Nephron progenitor cell (in vitro differentiated cells): Measurements from ENCODE around the gene MAP3K7CL.
"Not testable (repeated sequence)": the region's sequence is repeated elsewhere in the genome, so short reads cannot be mapped to it uniquely, and the experiment has no call there.

Experiments used
- DNase-seq: peaks from one replicate; pipeline ENCODE4 v3.0.0; 2021
- H3K27ac Mint-ChIP-seq: 2 replicates; pipeline ENCODE4 v1.8.0; 2021; ENCODE audit warnings: mild to moderate bottlenecking, moderate library complexity, mixed read lengths
- H3K27me3 Mint-ChIP-seq: 2 replicates; pipeline ENCODE4 v1.8.0; 2021; ENCODE audit warnings: mild to moderate bottlenecking, low read depth, mixed read lengths; ENCODE audit not compliant: poor library complexity
- H3K36me3 Mint-ChIP-seq: 2 replicates; pipeline ENCODE4 v1.8.0; 2021; ENCODE audit warnings: low read depth, mixed read lengths
- H3K4me1 Mint-ChIP-seq: 2 replicates; pipeline ENCODE4 v1.8.0; 2021; ENCODE audit warnings: mixed read lengths
- H3K4me3 Mint-ChIP-seq: 2 replicates; pipeline ENCODE4 v1.8.0; 2021; ENCODE audit warnings: mild to moderate bottlenecking, moderate library complexity, mixed read lengths
- H3K9me3 Mint-ChIP-seq: 2 replicates; pipeline ENCODE4 v1.8.0; 2021; ENCODE audit warnings: mild to moderate bottlenecking, moderate library complexity, mixed read lengths
- CTCF ChIP-seq: fragments of 200-600 bp; sonication (generic); IDR thresholded peaks from 2 replicates; pipeline ENCODE4 v1.5.0; 2021; ENCODE audit warnings: antibody characterized with exemption

The MAP3K7CL gene

DNA sequence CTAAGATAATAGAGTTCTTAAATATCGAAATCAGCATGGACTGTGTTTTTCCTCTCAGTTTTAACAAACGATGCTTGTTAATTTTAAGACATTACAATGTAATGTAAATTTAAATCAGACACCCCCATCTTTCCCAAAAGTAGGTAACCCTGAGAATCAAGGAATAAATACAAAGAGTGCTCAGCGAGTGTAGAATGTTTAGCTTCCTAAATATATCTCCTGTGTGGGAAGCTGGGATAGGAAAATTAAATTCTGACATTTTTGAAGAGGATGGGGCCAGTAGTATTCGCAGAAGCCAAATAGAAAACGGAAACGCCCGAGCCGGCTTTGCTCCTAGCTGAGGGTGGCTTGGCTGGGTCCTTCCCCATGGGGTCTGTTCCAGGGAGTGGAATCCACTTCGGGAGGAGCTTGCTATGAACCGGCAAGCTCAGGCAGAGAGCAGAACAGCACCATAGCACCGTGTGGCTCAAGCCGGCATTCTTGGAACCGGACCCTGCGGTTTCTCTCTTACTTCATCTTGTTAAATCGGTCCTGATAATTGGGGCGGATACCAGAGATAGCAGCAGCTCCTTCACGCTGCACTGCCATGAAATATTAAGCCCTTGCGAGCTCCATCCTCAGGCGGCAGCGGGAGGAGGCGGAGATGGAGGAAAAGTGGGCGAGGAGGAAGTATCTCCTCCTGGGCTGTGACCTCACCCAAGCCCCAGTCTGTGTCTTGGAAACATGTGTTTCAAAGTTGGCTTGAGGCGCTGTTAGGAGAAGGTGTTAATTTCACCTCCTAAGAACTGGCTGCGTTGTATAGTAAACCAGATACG lies 24.9 kb downstream of the MAP3K7CL start:
- no peak for TF ChIP-seq CTCF
- H3K9me3 Mint-ChIP-seq, result no peaks in the 10 kb centered on the region
- H3K4me3 Mint-ChIP-seq, result peak overlapping the region; percentile 73

GRCh38 chr21:29155933-29156260 lies 25.5 kb downstream of the MAP3K7CL start:
- no peak for DNase-seq
- Mint-ChIP-seq H3K27ac (no peak overlapping the region), H3K9me3 (no peaks in the 10 kb centered on the region), H3K4me3 (peak overlapping the region; percentile 73), H3K27me3 (peaks cover 28% of the 10 kb centered on the region), H3K36me3 (no peaks in the 10 kb centered on the region), H3K4me1 (no peaks in the 10 kb centered on the region)
- no peak for TF ChIP-seq CTCF

More for the DNA sequence above, 24.9 kb downstream of the MAP3K7CL start:
- H3K27me3 Mint-ChIP-seq, result peaks cover 28% of the 10 kb centered on the region
- peak; percentile 16 for DNase-seq
- H3K27ac Mint-ChIP-seq, result no peak overlapping the region
- no peaks in the 10 kb centered on the region for H3K4me1 Mint-ChIP-seq
- H3K36me3 Mint-ChIP-seq, result no peaks in the 10 kb centered on the region

GRCh38 chr21:29157080-29157479 lies 26.6 kb downstream of the MAP3K7CL start:
- no peak for DNase-seq
- no peak overlapping the region for H3K4me3 Mint-ChIP-seq
- peaks cover 25% of the 10 kb centered on the region for H3K27me3 Mint-ChIP-seq
- H3K36me3 Mint-ChIP-seq, result no peaks in the 10 kb centered on the region
- no peaks in the 10 kb centered on the region for H3K4me1 Mint-ChIP-seq
- H3K9me3 Mint-ChIP-seq, result no peaks in the 10 kb centered on the region
- H3K27ac Mint-ChIP-seq, result no peak overlapping the region
- TF ChIP-seq CTCF, result no peak

DNA sequence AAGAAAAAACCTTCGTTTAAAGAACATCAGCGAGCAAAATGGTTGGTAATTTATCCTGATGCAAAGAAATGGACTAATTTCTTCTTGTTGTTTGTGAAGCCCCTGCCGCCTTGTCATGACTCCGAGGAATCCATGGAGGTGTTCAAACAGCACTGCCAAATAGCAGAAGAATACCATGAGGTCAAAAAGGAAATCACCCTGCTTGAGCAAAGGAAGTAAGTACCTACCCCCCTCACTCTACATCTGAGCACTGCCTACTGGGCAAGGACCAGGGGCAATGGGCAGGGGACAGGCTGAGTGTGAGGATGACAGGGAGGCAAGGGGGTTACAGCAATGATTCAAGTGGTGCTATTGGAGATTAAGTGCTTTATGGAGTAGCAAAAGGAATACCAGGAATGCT lies 29.4 kb downstream of the MAP3K7CL start:
- no peak for DNase-seq
- Mint-ChIP-seq H3K36me3 (no peaks in the 10 kb centered on the region), H3K27me3 (peaks cover 13% of the 10 kb centered on the region), H3K27ac (no peak overlapping the region), H3K9me3 (no peaks in the 10 kb centered on the region), H3K4me3 (no peak overlapping the region), H3K4me1 (no peaks in the 10 kb centered on the region)
- no peak for TF ChIP-seq CTCF

DNA sequence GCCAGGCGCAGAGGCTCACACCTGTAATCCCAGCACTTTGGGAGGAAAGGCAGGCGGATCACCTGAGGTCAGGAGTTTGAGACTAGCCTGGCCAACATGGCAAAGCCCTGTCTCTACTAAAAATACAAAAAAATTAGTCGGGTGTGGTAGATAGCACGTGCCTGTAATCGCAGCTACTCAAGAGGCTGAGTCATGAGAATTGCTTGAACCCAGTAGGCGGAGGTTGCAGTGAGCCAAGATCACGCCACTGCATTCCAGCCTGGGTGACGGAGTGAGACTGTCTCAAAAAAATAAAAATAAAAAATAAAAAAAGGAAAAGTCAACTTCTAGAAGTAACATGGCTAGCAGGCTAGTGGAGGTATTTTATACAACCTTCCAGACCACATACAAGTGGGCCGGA lies 32.4 kb downstream of the MAP3K7CL start:
- H3K4me1 Mint-ChIP-seq, H3K36me3 Mint-ChIP-seq, H3K27me3 Mint-ChIP-seq, H3K9me3 Mint-ChIP-seq, H3K27ac Mint-ChIP-seq, DNase-seq, H3K4me3 Mint-ChIP-seq: not testable (repeated sequence)

- no peaks in the 10 kb centered on the region for H3K9me3 Mint-ChIP-seq
- DNase-seq, result no peak
- H3K27ac Mint-ChIP-seq, result no peak overlapping the region
- no peaks in the 10 kb centered on the region for H3K36me3 Mint-ChIP-seq
- peaks cover 9% of the 10 kb centered on the region for H3K27me3 Mint-ChIP-seq
- TF ChIP-seq CTCF, result no peak
- peaks cover 3% of the 10 kb centered on the region for H3K4me1 Mint-ChIP-seq
- H3K4me3 Mint-ChIP-seq, result no peak overlapping the region
These were observed 33.1 kb downstream of the MAP3K7CL start for GRCh38 chr21:29163341-29164115.
